GM12892 (cell line): ENCODE data around the gene UBR3.

Experiments used
- POLR2A ChIP-seq: IDR thresholded peaks from 2 replicates; pipeline ENCODE4 v1.6.1; 2011; ENCODE audit warnings: low read depth, low read length, control low read depth
- POLR2AphosphoS5 ChIP-seq: IDR thresholded peaks from 2 replicates; pipeline ENCODE4 v1.6.1; 2011; ENCODE audit warnings: low read depth, low read length, control low read depth

DNA sequence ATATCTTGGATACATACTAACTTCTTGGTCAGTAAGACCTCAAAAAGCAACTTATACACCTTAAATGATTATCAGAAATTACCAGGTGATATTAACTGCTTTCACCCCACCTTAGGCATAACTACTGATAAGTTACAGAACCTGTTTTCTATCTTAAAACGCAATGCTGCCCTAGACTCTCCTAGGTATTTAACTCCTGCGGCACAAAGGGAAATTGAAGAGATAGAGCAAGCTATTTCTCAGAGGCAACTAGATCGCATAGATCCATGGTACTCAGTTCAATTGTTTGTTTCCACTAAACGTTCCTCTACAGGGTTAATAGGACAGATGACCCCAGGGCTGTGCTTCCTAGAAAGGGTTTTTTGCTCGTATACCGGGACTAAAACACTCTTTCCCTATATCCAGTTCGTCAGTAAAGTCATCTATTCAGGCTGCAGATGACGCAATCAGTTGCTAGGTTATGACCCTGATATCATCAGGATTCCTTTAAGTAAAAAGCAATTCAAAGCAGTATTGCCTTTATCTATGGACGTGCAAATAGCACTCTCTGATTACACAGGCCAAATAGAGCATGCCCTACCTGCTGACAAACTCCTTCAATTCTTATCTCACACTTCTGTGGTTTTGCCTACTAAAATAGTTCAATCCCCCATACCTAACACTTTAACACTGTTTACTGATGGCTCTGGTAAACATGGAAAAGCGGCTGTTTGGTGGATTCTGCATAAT is 288.4 kb downstream of the UBR3 start:
- TF ChIP-seq POLR2A (no peak), POLR2AphosphoS5 (no peak)
